ENCODE data around the gene MBD1. TPM values are rescaled to one million over a fixed set of nuclear protein-coding genes. Genes with fewer than 3 reads are reported as not detected.

The MBD1 gene
- total RNA-seq, 1 donor from 2014 or later: 96.0 TPM

- TF ChIP-seq CTCF (IDR thresholded peaks at IDR 0.05; ENCODE audit: unreplicated experiment): peak; percentile 71
- peaks cover 17% of the 10 kb centered on the region for H3K4me1 Mint-ChIP-seq (ENCODE audit: low read depth)
- peaks cover 14% of the 10 kb centered on the region for H3K36me3 Mint-ChIP-seq (ENCODE audit: insufficient read depth)
- H3K9me3 Mint-ChIP-seq (ENCODE audit: low read depth): no peaks in the 10 kb centered on the region
- no peaks in the 10 kb centered on the region for H3K27me3 Mint-ChIP-seq
- peak; percentile 97 for DNase-seq (ENCODE audit: low spot score, unreplicated experiment)
- H3K27ac Mint-ChIP-seq: peak within 1 kb of the TSS; percentile 100
- peak within 1 kb of the TSS; percentile 96 for H3K4me3 Mint-ChIP-seq (ENCODE audit: low read depth)
Observed at GRCh38 chr18:50287441-50288347, 6.4 kb upstream of the MBD1 start, which contains the start of gene CXXC1. TSS of gene CXXC1 (minus strand) at chr18:50287692. CDS start at chr18:50287589, 103 bp downstream.

GRCh38 chr18:50287028-50287440 lies 5.7 kb upstream of the MBD1 start:
- H3K36me3 Mint-ChIP-seq (ENCODE audit: insufficient read depth): peaks cover 16% of the 10 kb centered on the region
- H3K4me3 Mint-ChIP-seq (ENCODE audit: low read depth): peak overlapping the region; percentile 96
- no peaks in the 10 kb centered on the region for H3K9me3 Mint-ChIP-seq (ENCODE audit: low read depth)
- H3K27me3 Mint-ChIP-seq: no peaks in the 10 kb centered on the region
- peaks cover 14% of the 10 kb centered on the region for H3K4me1 Mint-ChIP-seq (ENCODE audit: low read depth)
- no peak for TF ChIP-seq CTCF (IDR thresholded peaks at IDR 0.05; ENCODE audit: unreplicated experiment)
- no peak for DNase-seq (ENCODE audit: low spot score, unreplicated experiment)
- H3K27ac Mint-ChIP-seq: peak overlapping the region; percentile 100

GRCh38 chr18:50286391-50287027 lies 5.2 kb upstream of the MBD1 start:
- Mint-ChIP-seq H3K36me3 (ENCODE audit: insufficient read depth) (peaks cover 16% of the 10 kb centered on the region), H3K4me3 (ENCODE audit: low read depth) (peak overlapping the region; percentile 96), H3K9me3 (ENCODE audit: low read depth) (no peaks in the 10 kb centered on the region), H3K4me1 (ENCODE audit: low read depth) (peaks cover 14% of the 10 kb centered on the region), H3K27ac (peak overlapping the region; percentile 100), H3K27me3 (no peaks in the 10 kb centered on the region)
- no peak for TF ChIP-seq CTCF (IDR thresholded peaks at IDR 0.05; ENCODE audit: unreplicated experiment)
- no peak for DNase-seq (ENCODE audit: low spot score, unreplicated experiment)

- Mint-ChIP-seq H3K4me3 (ENCODE audit: low read depth) (peak overlapping the region; percentile 96), H3K9me3 (ENCODE audit: low read depth) (no peaks in the 10 kb centered on the region), H3K27me3 (no peaks in the 10 kb centered on the region), H3K27ac (no peak overlapping the region), H3K36me3 (ENCODE audit: insufficient read depth) (peaks cover 16% of the 10 kb centered on the region), H3K4me1 (ENCODE audit: low read depth) (peaks cover 18% of the 10 kb centered on the region)
- TF ChIP-seq CTCF (IDR thresholded peaks at IDR 0.05; ENCODE audit: unreplicated experiment): no peak
- DNase-seq (ENCODE audit: low spot score, unreplicated experiment): no peak
Observed at GRCh38 chr18:50285631-50286321, 4.5 kb upstream of the MBD1 start.

GRCh38 chr18:50285071-50285470 lies 3.7 kb upstream of the MBD1 start:
- no peaks in the 10 kb centered on the region for H3K9me3 Mint-ChIP-seq (ENCODE audit: low read depth)
- H3K27ac Mint-ChIP-seq: no peak overlapping the region
- peaks cover 16% of the 10 kb centered on the region for H3K36me3 Mint-ChIP-seq (ENCODE audit: insufficient read depth)
- no peaks in the 10 kb centered on the region for H3K27me3 Mint-ChIP-seq
- no peak overlapping the region for H3K4me3 Mint-ChIP-seq (ENCODE audit: low read depth)
- no peak for TF ChIP-seq CTCF (IDR thresholded peaks at IDR 0.05; ENCODE audit: unreplicated experiment)
- no peak for DNase-seq (ENCODE audit: low spot score, unreplicated experiment)
- peaks cover 25% of the 10 kb centered on the region for H3K4me1 Mint-ChIP-seq (ENCODE audit: low read depth)
